HUDEP-2 (cell line): ENCODE results near the gene TMTC4.
"Not testable (repeated sequence)": the region's sequence is repeated elsewhere in the genome, so short reads cannot be mapped to it uniquely, and the experiment has no call there.

Experiments used
- DNase-seq, 76 experiments: peaks; one replicate each; lab custom pipeline; 2025; ENCODE audit not compliant: unreplicated experiment in 76 of 76; lab: John Stamatoyannopoulos, UW

TMTC4 gene

DNA sequence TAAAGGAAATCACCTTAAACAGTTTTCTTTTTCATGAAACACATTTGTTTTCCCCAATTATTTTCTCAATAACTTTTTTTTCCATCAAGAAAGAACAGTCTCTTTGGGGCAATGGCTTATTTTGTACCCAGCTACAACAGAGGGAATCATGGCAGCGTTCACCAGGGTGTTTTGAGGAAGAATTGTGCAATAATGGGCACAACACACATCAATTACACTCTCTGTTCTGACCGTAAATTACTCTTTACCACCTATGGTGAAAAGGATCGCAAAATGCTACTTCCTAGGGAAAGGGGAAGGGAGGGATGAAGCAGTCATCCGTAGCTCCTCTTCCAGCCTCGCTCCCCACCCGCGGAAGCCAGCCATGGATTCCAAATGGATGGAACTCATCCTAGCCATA lies 38.6 kb downstream of the TMTC4 start:
- no peak for DNase-seq

DNA sequence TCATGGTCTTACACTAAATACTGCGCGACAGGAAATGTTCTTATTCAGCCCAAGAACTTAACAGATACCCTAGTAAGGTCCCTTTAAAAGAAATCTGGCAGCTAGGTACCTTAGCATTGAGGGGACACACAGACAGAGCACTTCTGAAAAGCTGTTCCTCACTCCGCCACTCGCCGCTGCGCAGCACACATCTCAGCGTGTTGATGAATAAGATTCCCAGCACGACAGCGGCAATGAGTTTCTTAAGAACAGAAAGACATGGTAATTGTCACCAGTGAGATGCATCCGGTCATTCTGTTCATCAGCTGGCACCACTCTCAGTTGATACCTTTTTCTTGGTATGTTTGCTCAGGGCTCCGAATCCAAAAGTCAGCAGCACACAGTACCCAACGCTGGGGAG lies 39.9 kb downstream of the TMTC4 start:
- no peak for DNase-seq

DNA sequence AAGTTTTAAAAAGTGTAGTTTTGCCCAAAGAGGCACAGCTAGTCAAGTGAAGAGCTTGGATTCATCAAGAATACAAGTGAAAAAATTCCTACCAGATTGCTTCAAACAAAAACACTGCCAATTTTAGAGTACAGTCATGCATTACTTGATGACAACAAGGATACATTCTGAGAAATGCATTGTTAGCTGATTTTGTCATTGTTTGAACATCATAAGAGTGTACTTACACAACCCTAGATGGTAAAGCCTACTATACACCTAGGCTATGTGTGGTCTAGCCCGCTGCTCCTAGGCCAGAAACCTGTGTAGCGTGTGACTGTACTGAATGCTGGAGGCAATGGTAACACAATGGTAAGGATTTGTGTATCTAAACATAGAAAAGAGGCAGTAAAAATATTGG lies 41.1 kb downstream of the TMTC4 start:
- DNase-seq = no peak

- no peak for DNase-seq
Measured at GRCh38 chr13:100630555-100630954, 44.0 kb downstream of the TMTC4 start.

DNA sequence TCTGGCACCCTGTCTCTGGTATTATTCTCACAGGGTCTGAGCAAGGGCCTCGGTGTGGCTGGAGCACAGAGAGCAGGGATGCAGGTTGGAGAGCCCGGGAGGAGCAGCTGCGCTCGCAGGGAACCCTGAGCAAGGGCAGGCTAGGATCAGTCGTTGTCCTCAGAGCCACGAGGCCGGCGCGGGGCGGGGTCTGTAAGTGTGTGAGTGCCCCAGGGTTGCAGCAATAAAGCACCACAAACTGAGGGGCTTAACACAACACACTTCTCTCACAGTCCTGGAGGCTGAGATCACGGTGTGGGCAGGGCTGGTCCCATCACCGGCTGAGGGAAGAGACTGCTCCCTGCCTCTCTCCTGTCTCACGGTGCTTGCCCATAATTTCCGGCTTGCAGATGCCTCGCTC lies 47.5 kb downstream of the TMTC4 start:
- no peak for DNase-seq

- DNase-seq = no peak
Measured at GRCh38 chr13:100625447-100625846, 49.1 kb downstream of the TMTC4 start.

GRCh38 chr13:100620792-100621191 lies 53.8 kb downstream of the TMTC4 start:
- DNase-seq = no peak

DNA sequence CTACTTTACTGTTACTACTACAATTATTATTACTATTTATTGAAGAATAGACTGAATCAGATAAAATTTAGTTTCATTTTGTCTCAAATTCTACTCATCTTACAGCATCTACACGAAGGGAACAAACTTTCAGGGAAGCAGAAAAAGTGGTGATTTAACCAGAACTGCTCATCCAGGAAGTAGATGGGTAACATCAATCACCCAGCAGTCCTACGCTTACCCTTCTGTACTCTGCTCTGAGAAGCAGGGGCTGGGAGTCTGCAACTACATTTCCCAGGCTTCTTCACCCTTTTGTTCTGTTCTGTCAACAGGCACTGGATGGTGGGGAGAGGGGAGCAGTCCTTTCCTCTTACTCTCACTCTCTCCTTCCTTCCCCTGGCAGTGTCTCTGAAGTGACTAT lies 54.7 kb downstream of the TMTC4 start:
- DNase-seq = no peak

GRCh38 chr13:100618897-100619296 lies 55.7 kb downstream of the TMTC4 start:
- not testable (repeated sequence) for DNase-seq

GRCh38 chr13:100613031-100613430 lies 61.6 kb downstream of the TMTC4 start:
- no peak for DNase-seq

DNA sequence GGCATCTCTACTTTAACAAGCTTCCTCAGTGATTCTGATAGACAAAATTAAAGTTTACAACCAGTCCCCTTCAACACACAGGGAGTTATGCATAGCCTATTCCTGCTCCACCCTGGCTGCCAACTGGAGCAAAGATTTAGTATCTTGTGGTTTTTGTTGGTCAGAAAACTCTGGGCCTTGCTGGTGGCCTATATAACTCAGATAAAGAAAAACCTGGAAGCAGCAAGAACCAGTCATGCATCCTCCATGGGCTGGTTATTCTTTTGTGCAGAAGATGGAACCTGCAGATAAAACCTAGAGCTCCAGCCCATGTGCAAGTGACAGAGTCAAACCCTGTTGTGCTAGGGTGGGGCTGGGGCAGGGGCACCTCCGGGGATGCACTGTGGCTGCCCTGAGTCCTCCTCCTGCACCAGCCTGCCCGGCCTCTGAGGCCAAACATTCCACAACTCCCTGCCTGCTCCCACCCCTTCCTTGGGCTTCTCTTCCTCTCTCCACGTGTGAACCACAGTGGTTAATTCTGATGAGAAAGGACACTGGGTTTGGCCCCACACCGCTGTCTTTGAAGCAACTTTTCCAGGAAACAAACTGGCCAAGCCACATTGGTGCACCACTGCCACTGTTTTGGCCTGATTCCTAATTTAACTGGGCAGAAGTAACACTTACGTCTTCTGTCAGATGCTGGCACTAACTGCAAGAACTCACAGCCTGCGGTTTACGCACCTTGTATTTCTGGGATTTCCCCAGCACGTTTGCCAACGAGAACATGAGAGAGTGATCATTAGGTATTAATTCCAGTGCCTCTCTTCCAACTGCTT lies 62.7 kb downstream of the TMTC4 start:
- peak in 2 of 76 experiments; percentile 2 for DNase-seq

- no peak for DNase-seq
Measured at GRCh38 chr13:100610391-100611347, 63.9 kb downstream of the TMTC4 start.

DNA sequence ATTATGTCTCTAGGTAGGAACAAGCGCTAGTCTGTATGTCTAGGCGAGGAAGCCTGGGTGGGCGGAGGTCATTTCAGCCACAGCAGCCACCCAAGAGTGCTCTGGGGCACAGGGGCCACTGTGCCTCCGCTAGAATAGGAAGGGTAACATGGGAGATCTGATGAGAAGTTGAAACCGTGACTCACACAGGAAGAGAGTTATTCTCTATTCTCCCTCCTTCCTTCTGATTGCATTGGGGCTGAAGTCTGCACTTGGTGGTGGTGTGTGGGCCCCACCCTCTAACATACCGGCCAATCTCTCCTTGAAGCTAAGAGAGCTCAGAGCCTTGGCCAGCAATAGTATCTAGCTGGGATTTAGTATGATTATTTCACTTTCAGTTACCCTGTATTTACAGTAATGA lies 65.7 kb downstream of the TMTC4 start:
- DNase-seq = peak in 3 of 76 experiments; percentile 4 to 18 (median 16)

DNA sequence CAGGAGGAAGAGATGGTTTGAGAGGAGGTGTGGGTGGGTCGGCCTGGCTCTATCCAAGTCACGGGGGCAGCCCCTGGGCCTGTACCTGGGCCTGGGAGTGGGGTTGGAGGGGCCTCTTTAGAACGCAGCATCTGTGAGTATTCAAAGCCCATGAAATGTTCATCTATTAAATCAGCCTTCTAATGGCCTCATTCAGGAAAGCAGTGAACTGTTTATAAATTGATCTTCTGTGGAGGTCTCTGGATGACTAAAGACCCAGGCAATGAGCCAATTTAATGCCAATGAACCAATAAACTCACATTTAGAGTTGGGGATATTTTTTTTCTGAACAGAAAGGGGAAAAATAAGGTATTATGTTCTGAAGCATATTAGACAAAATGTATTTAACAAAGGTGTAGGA lies 66.1 kb downstream of the TMTC4 start:
- DNase-seq = no peak

DNA sequence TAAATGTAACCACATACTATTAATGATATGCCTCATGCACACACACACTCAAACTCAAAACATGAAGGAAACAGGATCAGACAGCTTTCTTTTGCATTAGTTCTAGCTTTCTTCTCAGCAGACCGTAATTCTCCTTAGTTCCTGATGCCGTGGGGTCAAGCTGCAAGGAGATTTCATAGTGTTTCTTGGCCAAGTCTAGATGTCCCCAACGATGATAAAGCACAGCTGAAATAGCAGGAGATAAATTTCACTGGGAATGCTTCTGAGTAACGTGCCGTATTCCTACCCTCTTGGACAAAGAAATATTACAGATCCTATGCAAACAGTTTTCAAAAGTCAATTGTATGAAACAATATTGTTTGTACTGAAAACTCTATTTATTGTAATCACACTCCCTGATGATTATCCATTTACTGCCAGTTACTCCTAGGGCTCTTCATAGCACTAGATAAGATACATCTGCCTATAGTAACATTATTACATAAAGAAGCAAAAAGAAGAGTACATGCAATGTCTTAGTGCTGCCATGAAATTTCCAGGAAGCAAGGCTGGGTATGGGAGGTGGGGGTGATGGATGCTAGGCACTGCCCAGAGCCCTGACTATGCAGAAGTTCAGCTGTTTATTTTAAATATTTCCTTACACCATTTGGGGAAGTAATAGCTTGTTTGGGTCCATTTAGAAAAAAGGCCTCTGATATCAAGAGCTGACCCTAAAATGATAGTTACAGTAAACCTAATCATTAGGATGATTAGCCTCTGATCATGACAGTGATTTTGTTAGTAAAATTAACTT lies 69.5 kb downstream of the TMTC4 start:
- no peak for DNase-seq

GRCh38 chr13:100602493-100603111 lies 72.0 kb downstream of the TMTC4 start:
- DNase-seq = no peak

DNA sequence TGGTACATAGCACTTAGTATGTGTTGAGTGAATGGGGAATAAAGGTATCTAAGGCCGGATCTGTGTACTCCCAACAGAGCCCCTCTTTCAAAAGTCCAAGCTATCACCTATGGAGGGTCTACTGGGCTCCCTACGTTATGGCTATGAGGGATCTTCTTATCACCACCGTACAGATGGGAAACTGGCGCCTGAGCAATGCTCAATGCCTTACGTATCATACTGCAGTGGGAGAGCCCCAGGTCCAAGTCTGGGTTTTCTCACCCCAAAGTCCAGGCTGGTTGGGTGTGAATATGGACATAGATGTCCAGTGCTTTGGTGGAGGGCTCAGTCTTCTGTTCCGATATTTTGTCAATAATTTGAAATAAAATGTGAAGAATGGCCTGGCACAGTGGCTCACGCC lies 72.9 kb downstream of the TMTC4 start:
- DNase-seq = no peak

- peak in 40 of 76 experiments; percentile 1 to 59 (median 16) for DNase-seq
Measured at GRCh38 chr13:100600915-100601314, 73.7 kb downstream of the TMTC4 start.

- DNase-seq = no peak
Measured at GRCh38 chr13:100600461-100600860, 74.1 kb downstream of the TMTC4 start.

DNA sequence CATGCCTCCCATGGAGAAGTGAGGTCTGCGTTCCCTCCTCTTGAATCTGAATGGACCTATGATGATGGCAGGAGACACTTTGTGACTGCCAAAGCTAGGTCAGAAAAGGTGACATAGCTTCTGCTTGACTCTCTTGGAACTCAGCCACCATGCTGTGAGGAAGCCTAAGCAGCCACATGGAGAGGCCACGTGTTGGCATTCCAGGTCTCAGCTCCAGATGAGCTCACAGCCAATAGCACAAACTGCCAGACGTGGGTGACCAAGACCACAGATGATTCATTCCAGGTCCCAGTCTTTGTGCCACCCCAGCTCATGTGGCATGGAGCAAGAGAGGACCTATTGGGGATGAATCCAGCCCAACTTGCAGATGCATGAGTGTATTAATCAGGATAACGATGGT lies 77.3 kb downstream of the TMTC4 start:
- no peak for DNase-seq
